GM19240 (cell line): ENCODE data around the gene UNK.
"Not testable (repeated sequence)": the region's sequence is repeated elsewhere in the genome, so short reads cannot be mapped to it uniquely, and the experiment has no call there.

ENCODE experiments used
- DNase-seq: peaks from one replicate; pipeline ENCODE4 v3.0.0; 2011; ENCODE audit warnings: low spot score; ENCODE audit not compliant: insufficient read length

The UNK gene

GRCh38 chr17:75870228-75870627 is 85.6 kb downstream of the UNK start:
- DNase-seq, result not testable (repeated sequence)

GRCh38 chr17:75872434-75873351 is 88.1 kb downstream of the UNK start:
- DNase-seq, result no peak

- no peak for DNase-seq
These were observed 89.1 kb downstream of the UNK start for GRCh38 chr17:75873587-75874322.

GRCh38 chr17:75874323-75875181 is 89.9 kb downstream of the UNK start:
- DNase-seq, result no peak
